Peyer's patch (tissue), 4 donors: Measurements from ENCODE around the gene TIGD3. TPM values are rescaled to one million over a fixed set of nuclear protein-coding genes. Genes with fewer than 3 reads are reported as not detected.
"Not testable (repeated sequence)": the region's sequence is repeated elsewhere in the genome, so short reads cannot be mapped to it uniquely, and the experiment has no call there.

Source experiments
- DNase-seq, 3 donors: peaks; one replicate each; pipeline ENCODE4 v3.0.0-alpha.2; 2017 to 2019
- H3K27ac ChIP-seq, 4 donors: fragments of 200-600 bp; sonication (generic); one replicate each; pipeline ENCODE4 v1.5.1; 2016 to 2019
- H3K27me3 ChIP-seq, 2 donors: fragments of 200-600 bp; sonication (generic); one replicate each; pipeline ENCODE4 v1.5.1; 2019
- H3K36me3 ChIP-seq, 3 donors: fragments of 200-600 bp; sonication (generic); one replicate each; pipeline ENCODE4 v1.5.1; 2016 to 2019
- H3K4me1 ChIP-seq, 4 donors: fragments of 200-600 bp; sonication (generic); one replicate each; pipeline ENCODE4 v1.5.1; 2016 to 2019
- H3K4me3 ChIP-seq, 4 donors: fragments of 200-600 bp; sonication (generic); 1 replicate in 3 of 4; 2 replicates in 1 of 4; pipeline ENCODE4 v1.5.1; 2016 to 2019; ENCODE audit warnings: mild to moderate bottlenecking in 1 of 4
- H3K9me3 ChIP-seq, 4 donors: fragments of 200-600 bp; sonication (generic); one replicate each; pipeline ENCODE4 v1.5.1; 2016 to 2019; ENCODE audit warnings: mild to moderate bottlenecking in 1 of 4
- CTCF ChIP-seq, 6 experiments: fragments of 450-650 bp in 4 of 6; fragments of 200-600 bp in 2 of 6; sonication (generic) in 1 of 6; IDR thresholded peaks; one replicate each; pipeline ENCODE4 v1.5.1; 2017 to 2019; ENCODE audit warnings: antibody characterized with exemption in 6 of 6, mild to moderate bottlenecking in 3 of 6, moderate library complexity in 1 of 6
- POLR2A ChIP-seq, 2 donors: fragments of 450-650 bp; IDR thresholded peaks; one replicate each; pipeline ENCODE4 v1.5.1; 2017; ENCODE audit warnings: antibody characterized with exemption in 2 of 2, mild to moderate bottlenecking in 2 of 2, moderate library complexity in 2 of 2
- total RNA-seq, 4 donors: library from RNA; depleted of rRNA; stranded (reverse); fragments of >200 nt; gene quantifications; one replicate each; pipeline ENCODE4 v1.1.0, GENCODE V29; 2016

Gene TIGD3
- total RNA-seq, 4 donors from 2014 or later, result 3.3 to 11.7 (median 7.7) TPM

- peaks cover 0 to 6% (median 0%) of the 10 kb centered on the region in 3 donors for H3K36me3 ChIP-seq
- no peak for DNase-seq
- H3K27me3 ChIP-seq, result no peaks in the 10 kb centered on the region
- TF ChIP-seq CTCF (IDR thresholded peaks at IDR 0.05) (no peak), POLR2A (IDR thresholded peaks at IDR 0.05) (no peak)
- no peaks in the 10 kb centered on the region for H3K9me3 ChIP-seq
- H3K4me1 ChIP-seq, result peaks cover 0 to 29% (median 0%) of the 10 kb centered on the region in 4 donors
- no peak overlapping the region for H3K27ac ChIP-seq
- H3K4me3 ChIP-seq, result no peak overlapping the region
These were observed 27.5 kb upstream of the TIGD3 start for GRCh38 chr11:65327021-65327420.

DNA sequence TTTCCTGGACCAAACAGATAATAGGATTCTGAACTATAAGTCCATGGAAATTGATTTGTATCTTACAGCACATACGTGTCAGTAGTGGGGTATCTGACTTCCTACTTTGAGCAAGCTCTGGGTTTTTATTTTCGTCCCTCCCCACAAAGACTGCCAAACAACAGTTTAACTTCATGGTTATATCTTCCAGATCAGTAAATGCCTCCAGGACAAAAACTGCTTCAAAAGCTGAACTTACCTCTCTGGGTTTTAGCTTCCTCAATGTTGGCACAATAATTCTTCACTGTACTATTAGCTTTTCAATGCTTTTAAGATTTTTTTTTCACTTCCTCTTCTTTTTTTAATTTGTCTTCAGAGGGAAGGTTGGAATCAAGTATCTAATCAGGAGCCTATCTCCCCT, 25.1 kb upstream of the TIGD3 start:
- Histone ChIP-seq H3K9me3 (no peaks in the 10 kb centered on the region), H3K4me1 (peaks cover 0 to 27% (median 0%) of the 10 kb centered on the region in 4 donors), H3K4me3 (no peak overlapping the region), H3K27me3 (no peaks in the 10 kb centered on the region), H3K36me3 (no peaks in the 10 kb centered on the region), H3K27ac (peak overlapping the region in 2 of 4 donors; percentile 9 to 26)
- TF ChIP-seq CTCF (IDR thresholded peaks at IDR 0.05) (no peak), POLR2A (IDR thresholded peaks at IDR 0.05) (no peak)
- no peak for DNase-seq

DNA sequence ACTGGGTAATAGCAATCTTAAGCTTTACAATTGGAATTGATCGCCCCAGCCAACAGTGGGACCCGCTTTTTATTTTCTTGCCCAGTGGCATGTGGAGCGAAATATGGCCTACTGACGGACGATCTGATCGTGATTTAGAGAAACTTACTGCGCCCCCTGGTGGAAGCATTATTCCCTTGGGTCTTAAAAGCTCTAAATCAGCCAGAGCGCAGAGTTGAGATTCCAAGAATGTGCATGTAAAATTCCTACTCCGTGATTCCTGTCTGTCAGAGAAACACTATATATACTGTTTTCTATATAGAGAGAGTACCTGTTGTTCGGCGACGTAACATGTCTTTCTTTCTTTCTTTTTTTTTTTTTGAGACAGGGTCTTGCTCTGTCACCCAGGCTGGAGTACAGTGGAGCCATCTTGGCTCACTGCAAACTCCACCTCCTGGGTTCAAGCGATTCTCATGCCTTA, 24.6 kb upstream of the TIGD3 start:
- H3K9me3 ChIP-seq, result no peaks in the 10 kb centered on the region
- peak overlapping the region in 2 of 4 donors; percentile 9 to 26 for H3K27ac ChIP-seq
- no peak overlapping the region for H3K4me3 ChIP-seq
- H3K36me3 ChIP-seq, result no peaks in the 10 kb centered on the region
- DNase-seq, result peak in 2 of 3 donors; percentile 96 to 98
- peaks cover 0 to 32% (median 2%) of the 10 kb centered on the region in 4 donors for H3K4me1 ChIP-seq
- TF ChIP-seq POLR2A (IDR thresholded peaks at IDR 0.05) (no peak), CTCF (IDR thresholded peaks at IDR 0.05) (peak; percentile 72 to 94 (median 88))
- no peaks in the 10 kb centered on the region for H3K27me3 ChIP-seq

- no peak overlapping the region for H3K4me3 ChIP-seq
- no peak for DNase-seq
- H3K27me3 ChIP-seq, result no peaks in the 10 kb centered on the region
- TF ChIP-seq CTCF (IDR thresholded peaks at IDR 0.05) (no peak), POLR2A (IDR thresholded peaks at IDR 0.05) (no peak)
- peaks cover 3 to 38% (median 4%) of the 10 kb centered on the region in 4 donors for H3K4me1 ChIP-seq
- H3K36me3 ChIP-seq, result no peaks in the 10 kb centered on the region
- H3K27ac ChIP-seq, result no peak overlapping the region
- H3K9me3 ChIP-seq, result no peaks in the 10 kb centered on the region
These were observed 24.0 kb upstream of the TIGD3 start for GRCh38 chr11:65330544-65330943.

DNA sequence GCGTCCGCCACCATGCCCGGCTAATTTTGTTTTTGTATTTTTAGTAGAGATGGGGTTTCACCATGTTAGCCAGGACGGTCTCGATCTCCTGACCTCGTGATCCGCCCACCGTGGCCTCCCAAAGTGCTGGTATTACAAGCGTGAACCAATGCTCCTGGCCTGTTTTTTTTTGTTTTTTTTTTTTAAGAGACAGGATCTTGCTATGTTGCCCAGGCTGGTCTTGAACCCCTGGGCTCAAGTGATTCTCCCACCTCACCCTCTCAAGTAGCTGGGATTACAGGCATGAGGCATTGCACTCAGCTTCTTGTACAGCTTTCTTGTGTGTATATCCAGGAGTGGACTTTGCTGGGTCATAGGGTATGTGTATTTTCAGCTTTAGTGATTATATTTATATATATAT, 22.0 kb upstream of the TIGD3 start:
- H3K4me1 ChIP-seq, result peaks cover 3 to 34% (median 4%) of the 10 kb centered on the region in 4 donors
- H3K27ac ChIP-seq, H3K36me3 ChIP-seq, H3K4me3 ChIP-seq, H3K9me3 ChIP-seq, H3K27me3 ChIP-seq, DNase-seq: not testable (repeated sequence)

DNA sequence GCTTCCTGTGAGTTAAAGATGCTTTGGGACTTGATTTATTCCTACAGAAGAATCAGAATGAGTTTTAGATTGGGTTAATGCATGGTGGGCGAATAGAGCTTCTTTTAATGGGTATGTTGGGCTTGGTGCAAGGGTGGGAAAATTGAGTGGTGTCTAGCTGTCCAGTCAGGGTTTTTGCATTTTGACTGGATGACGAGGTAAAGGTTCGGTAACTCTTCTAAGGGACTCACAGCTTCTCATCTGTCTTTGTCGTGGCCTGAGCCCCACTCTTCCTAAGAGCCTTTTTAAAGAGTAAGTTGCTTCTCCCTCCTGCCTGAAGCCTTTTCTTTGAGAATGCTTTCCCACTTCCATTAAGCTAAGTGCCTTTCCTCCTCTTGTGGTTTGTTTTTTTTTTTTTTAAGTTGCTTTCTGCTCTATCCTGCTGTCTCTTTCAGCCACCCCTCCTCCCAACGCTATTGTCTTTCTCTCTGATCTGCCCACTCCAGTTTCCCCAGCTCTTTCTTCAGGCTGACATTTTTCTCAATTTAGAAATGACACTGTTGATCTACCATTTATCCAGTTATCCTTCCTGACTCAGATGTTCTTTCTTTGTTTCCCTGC, 19.8 kb upstream of the TIGD3 start:
- peaks cover 3 to 15% (median 4%) of the 10 kb centered on the region in 4 donors for H3K4me1 ChIP-seq
- H3K4me3 ChIP-seq, result peak overlapping the region; percentile 74 to 95 (median 83)
- TF ChIP-seq POLR2A (IDR thresholded peaks at IDR 0.05), result no peak
- TF ChIP-seq CTCF (IDR thresholded peaks at IDR 0.05), result no peak
- H3K27me3 ChIP-seq, result no peaks in the 10 kb centered on the region
- DNase-seq, result no peak
- H3K27ac ChIP-seq, result peak overlapping the region in 1 of 4 donors; percentile 91
- peaks cover 0 to 12% (median 0%) of the 10 kb centered on the region in 3 donors for H3K36me3 ChIP-seq
- H3K9me3 ChIP-seq, result no peaks in the 10 kb centered on the region
